Uterus (tissue), 4 donors: ENCODE results near the gene AIG1. TPM values are rescaled to one million over a fixed set of nuclear protein-coding genes. Genes with fewer than 3 reads are reported as not detected.

Experiments used
- DNase-seq, 2 donors: peaks; one replicate each; pipeline ENCODE4 v3.0.0-alpha.2; 2019 to 2020
- H3K27ac ChIP-seq, 2 donors: fragments of 200-600 bp; sonication (generic); 1 replicate in 1 of 2; 2 replicates in 1 of 2; pipeline ENCODE4 v1.5.1; 2016 to 2018
- H3K27me3 ChIP-seq, 2 donors: fragments of 200-600 bp; sonication (generic); one replicate each; pipeline ENCODE4 v1.5.1; 2018 to 2019; ENCODE audit warnings: control low read depth in 1 of 2
- H3K36me3 ChIP-seq, 2 donors: fragments of 200-600 bp; sonication (generic); one replicate each; pipeline ENCODE4 v1.5.1; 2019; ENCODE audit warnings: control low read depth in 1 of 2
- H3K4me1 ChIP-seq, 2 donors: fragments of 200-600 bp; sonication (generic); one replicate each; pipeline ENCODE4 v1.5.1; 2018 to 2019; ENCODE audit warnings: control low read depth in 1 of 2
- H3K4me3 ChIP-seq, 2 donors: fragments of 200-600 bp; sonication (generic); 1 replicate in 1 of 2; 2 replicates in 1 of 2; pipeline ENCODE4 v1.5.1; 2018 to 2019; ENCODE audit warnings: mild to moderate bottlenecking in 1 of 2
- H3K9me3 ChIP-seq, 2 donors: fragments of 200-600 bp; sonication (generic); one replicate each; pipeline ENCODE4 v1.5.1; 2019; ENCODE audit warnings: control low read depth in 1 of 2
- POLR2A ChIP-seq, 2 donors: fragments of 450-650 bp; IDR thresholded peaks; one replicate each; pipeline ENCODE4 v1.6.1; 2016; ENCODE audit warnings: antibody characterized with exemption in 2 of 2, mild to moderate bottlenecking in 1 of 2, moderate library complexity in 1 of 2
- intact Hi-C: fragments of 100-400 bp; cut with DNase I; formaldehyde crosslinking; loops from one replicate; pipeline ENCODE4 v1.15.1; 2023; ENCODE audit warnings: low total_unique reads
- total RNA-seq, 4 donors: library from RNA; depleted of rRNA in 3 of 4; stranded (reverse); fragments of >200 nt in 3 of 4; gene quantifications; one replicate each; pipeline versions ENCODE4 v1.1.0 to v1.2.4, GENCODE V29; 2014 to 2023
- TF ChIP-seq, protein P1 (sequence below), 4 experiments: fragments of 200-600 bp in 2 of 4; fragments of 450-650 bp in 2 of 4; sonication (generic) in 2 of 4; IDR thresholded peaks; one replicate each; pipeline ENCODE4 v1.5.1; 2016 to 2019; ENCODE audit warnings: antibody characterized with exemption in 4 of 4, mild to moderate bottlenecking in 2 of 4, moderate library complexity in 1 of 4
- donor health status: DM: yes; HTN: yes; CAD: no.

Gene AIG1
- total RNA-seq, 4 donors from 2014 or later = 6.9 to 36.6 (median 27.8) TPM

GRCh38 chr6:143194095-143194589, 133.5 kb downstream of the AIG1 start:
- Histone ChIP-seq H3K27ac (no peak overlapping the region), H3K4me3 (no peak overlapping the region), H3K9me3 (no peaks in the 10 kb centered on the region), H3K4me1 (no peaks in the 10 kb centered on the region), H3K36me3 (no peaks in the 10 kb centered on the region), H3K27me3 (no peaks in the 10 kb centered on the region)
- intact Hi-C loops = no loop called here
- DNase-seq = no peak
- TF ChIP-seq, protein P1, sequence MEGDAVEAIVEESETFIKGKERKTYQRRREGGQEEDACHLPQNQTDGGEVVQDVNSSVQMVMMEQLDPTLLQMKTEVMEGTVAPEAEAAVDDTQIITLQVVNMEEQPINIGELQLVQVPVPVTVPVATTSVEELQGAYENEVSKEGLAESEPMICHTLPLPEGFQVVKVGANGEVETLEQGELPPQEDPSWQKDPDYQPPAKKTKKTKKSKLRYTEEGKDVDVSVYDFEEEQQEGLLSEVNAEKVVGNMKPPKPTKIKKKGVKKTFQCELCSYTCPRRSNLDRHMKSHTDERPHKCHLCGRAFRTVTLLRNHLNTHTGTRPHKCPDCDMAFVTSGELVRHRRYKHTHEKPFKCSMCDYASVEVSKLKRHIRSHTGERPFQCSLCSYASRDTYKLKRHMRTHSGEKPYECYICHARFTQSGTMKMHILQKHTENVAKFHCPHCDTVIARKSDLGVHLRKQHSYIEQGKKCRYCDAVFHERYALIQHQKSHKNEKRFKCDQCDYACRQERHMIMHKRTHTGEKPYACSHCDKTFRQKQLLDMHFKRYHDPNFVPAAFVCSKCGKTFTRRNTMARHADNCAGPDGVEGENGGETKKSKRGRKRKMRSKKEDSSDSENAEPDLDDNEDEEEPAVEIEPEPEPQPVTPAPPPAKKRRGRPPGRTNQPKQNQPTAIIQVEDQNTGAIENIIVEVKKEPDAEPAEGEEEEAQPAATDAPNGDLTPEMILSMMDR (IDR thresholded peaks at IDR 0.05) = no peak
- no peak for TF ChIP-seq POLR2A (IDR thresholded peaks at IDR 0.05)

GRCh38 chr6:143195349-143195845, 134.7 kb downstream of the AIG1 start:
- Histone ChIP-seq H3K4me3 (no peak overlapping the region), H3K4me1 (no peaks in the 10 kb centered on the region), H3K27ac (no peak overlapping the region), H3K36me3 (no peaks in the 10 kb centered on the region), H3K27me3 (no peaks in the 10 kb centered on the region), H3K9me3 (no peaks in the 10 kb centered on the region)
- TF ChIP-seq, protein P1 (IDR thresholded peaks at IDR 0.05) = no peak
- TF ChIP-seq POLR2A (IDR thresholded peaks at IDR 0.05) = no peak
- peak in 1 of 2 donors; percentile 37 for DNase-seq
- intact Hi-C loops = no loop called here

DNA sequence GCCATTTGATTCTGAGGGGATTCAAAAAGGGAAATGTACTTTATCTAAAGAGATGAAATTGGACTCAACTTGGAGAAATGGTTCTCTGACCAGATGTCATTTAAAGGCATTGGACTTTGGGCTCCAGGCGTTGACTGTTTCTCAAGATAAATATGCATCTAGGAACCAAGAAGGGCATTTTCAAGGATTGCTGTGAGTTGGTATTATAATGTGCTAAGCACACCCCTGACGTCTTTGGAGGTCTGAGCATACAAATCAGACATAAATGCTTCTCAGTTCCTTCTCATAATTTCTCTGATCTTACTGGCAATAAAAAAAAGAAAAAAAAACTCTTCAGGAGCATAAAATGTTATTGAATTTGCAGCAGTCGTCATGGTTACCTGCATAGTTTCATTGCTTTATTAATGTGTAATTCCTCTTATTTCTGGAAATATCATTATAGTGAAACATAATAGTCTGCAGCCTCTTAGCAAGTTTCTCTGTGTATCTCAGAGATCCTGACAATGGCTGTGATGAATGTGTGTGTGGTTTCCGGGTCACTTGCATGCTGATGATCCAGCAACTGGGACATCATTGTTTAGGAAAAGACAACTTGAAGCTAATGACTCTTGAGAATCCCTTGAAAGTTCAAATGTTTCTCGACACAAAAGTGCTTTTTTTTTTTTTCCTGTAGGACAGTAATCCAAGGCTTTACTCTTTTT, 136.0 kb downstream of the AIG1 start:
- no peaks in the 10 kb centered on the region for H3K27me3 ChIP-seq
- no peak for DNase-seq
- H3K4me1 ChIP-seq = no peaks in the 10 kb centered on the region
- TF ChIP-seq POLR2A (IDR thresholded peaks at IDR 0.05) = no peak
- TF ChIP-seq, protein P1 (IDR thresholded peaks at IDR 0.05) = no peak
- intact Hi-C loops = no loop called here
- no peaks in the 10 kb centered on the region for H3K36me3 ChIP-seq
- no peaks in the 10 kb centered on the region for H3K9me3 ChIP-seq
- no peak overlapping the region for H3K27ac ChIP-seq
- H3K4me3 ChIP-seq = no peak overlapping the region

DNA sequence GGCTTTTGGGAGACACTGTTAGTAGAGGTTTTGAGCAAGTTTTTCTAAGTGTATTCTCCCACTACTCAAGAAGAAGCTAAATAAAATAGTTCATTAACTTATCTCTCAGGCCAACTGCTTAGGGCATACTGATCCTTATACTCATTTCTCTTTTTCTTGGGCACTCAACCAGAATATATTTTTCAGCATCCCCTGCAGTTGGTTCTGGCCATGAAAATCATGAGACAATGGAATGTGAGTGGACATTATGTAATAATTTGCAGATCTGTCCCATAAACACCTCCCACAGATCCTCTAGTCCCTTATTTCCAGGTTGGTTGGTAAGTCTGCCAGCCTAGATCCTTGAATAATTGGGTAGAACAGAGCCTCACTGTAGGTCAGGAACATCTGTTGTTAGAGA, 136.7 kb downstream of the AIG1 start:
- Histone ChIP-seq H3K4me3 (no peak overlapping the region), H3K36me3 (no peaks in the 10 kb centered on the region), H3K9me3 (no peaks in the 10 kb centered on the region), H3K27ac (no peak overlapping the region), H3K27me3 (no peaks in the 10 kb centered on the region), H3K4me1 (no peaks in the 10 kb centered on the region)
- TF ChIP-seq, protein P1 (IDR thresholded peaks at IDR 0.05) = no peak
- TF ChIP-seq POLR2A (IDR thresholded peaks at IDR 0.05) = no peak
- intact Hi-C loops = no loop called here
- no peak for DNase-seq

DNA sequence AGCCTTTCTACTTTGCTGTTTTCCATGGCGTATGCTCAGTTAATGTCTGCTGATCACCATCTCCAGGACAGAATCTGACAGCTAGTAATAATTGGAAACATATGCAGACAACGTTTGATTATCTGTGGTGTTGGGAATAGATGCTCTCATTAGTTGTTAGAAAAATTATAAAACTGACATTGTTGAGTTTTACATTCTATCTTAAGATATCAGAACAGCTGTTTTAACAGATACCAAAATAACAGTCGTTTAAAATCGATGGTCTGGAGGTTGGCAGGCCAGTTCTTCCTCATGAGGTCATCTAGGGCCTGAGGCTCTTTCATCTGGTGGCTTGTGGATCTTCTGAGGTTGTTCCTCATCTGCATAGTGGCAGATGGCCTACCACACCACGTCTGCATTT, 137.6 kb downstream of the AIG1 start:
- TF ChIP-seq POLR2A (IDR thresholded peaks at IDR 0.05) = no peak
- TF ChIP-seq, protein P1 (IDR thresholded peaks at IDR 0.05) = no peak
- no peak for DNase-seq
- no peak overlapping the region for H3K27ac ChIP-seq
- intact Hi-C loops = no loop called here
- no peaks in the 10 kb centered on the region for H3K27me3 ChIP-seq
- no peaks in the 10 kb centered on the region for H3K9me3 ChIP-seq
- no peaks in the 10 kb centered on the region for H3K36me3 ChIP-seq
- no peaks in the 10 kb centered on the region for H3K4me1 ChIP-seq
- no peak overlapping the region for H3K4me3 ChIP-seq
